Natural killer cell treated with Interleukin-12 subunit alpha and Interleukin-12 subunit beta and Interleukin-15 and Interleukin-18, amount 100 ng/mL, for 72 hours (primary cell): ENCODE results near the gene PTPN1. TPM values are rescaled to one million over a fixed set of nuclear protein-coding genes. Genes with fewer than 3 reads are reported as not detected.

ENCODE experiments used
- ATAC-seq, 2 donors: fragments of 150-1000 bp; cut with Tn5 transposase in 1 of 2; sonication (Bioruptor Pico), chemical (Tn5 transposase) in 1 of 2; 2 replicates each; pipeline ENCODE4 v1.10.0; 2021
- DNase-seq: peaks from one replicate; pipeline ENCODE4 v3.0.0; 2022; ENCODE audit warnings: low spot score
- H3K27ac Mint-ChIP-seq, 2 donors: 1 replicate in 1 of 2; 2 replicates in 1 of 2; pipeline ENCODE4 v1.8.0; 2022; ENCODE audit warnings: mixed read lengths in 2 of 2, mild to moderate bottlenecking in 1 of 2, moderate library complexity in 1 of 2
- H3K27me3 Mint-ChIP-seq, 2 donors: 1 replicate in 1 of 2; 2 replicates in 1 of 2; pipeline ENCODE4 v1.8.0; 2022; ENCODE audit warnings: mixed read lengths in 2 of 2
- H3K36me3 Mint-ChIP-seq: one replicate; pipeline ENCODE4 v1.8.0; 2022; ENCODE audit warnings: mixed read lengths
- H3K4me1 Mint-ChIP-seq, 2 donors: 1 replicate in 1 of 2; 2 replicates in 1 of 2; pipeline ENCODE4 v1.8.0; 2022; ENCODE audit warnings: low read depth in 2 of 2, mixed read lengths in 2 of 2, mild to moderate bottlenecking in 1 of 2
- H3K4me3 Mint-ChIP-seq: one replicate; pipeline ENCODE4 v1.8.0; 2022; ENCODE audit warnings: mixed read lengths
- H3K9me3 Mint-ChIP-seq: 2 replicates; pipeline ENCODE4 v1.8.0; 2022; ENCODE audit warnings: mixed read lengths
- total RNA-seq, 2 donors: library from RNA; stranded (reverse); gene quantifications; one replicate each; pipeline ENCODE4 v1.2.3, GENCODE V29; 2022

Gene PTPN1
- total RNA-seq, 2 donors from 2014 or later: 74.3 to 105 TPM

GRCh38 chr20:50587291-50587961 is 77.2 kb downstream of the PTPN1 start:
- Mint-ChIP-seq H3K9me3 (no peaks in the 10 kb centered on the region), H3K4me1 (peaks cover 0 to 9% of the 10 kb centered on the region in 2 donors), H3K27ac (no peak overlapping the region), H3K36me3 (peaks cover 6% of the 10 kb centered on the region), H3K4me3 (no peak overlapping the region), H3K27me3 (no peaks in the 10 kb centered on the region)
- ATAC-seq: no peak
- no peak for DNase-seq

- Mint-ChIP-seq H3K4me1 (peaks cover 0 to 9% of the 10 kb centered on the region in 2 donors), H3K4me3 (no peak overlapping the region), H3K36me3 (peaks cover 5% of the 10 kb centered on the region), H3K27me3 (no peaks in the 10 kb centered on the region), H3K9me3 (no peaks in the 10 kb centered on the region), H3K27ac (no peak overlapping the region)
- DNase-seq (no peak), ATAC-seq (peak in 1 of 2 donors; percentile 66)
Observed at GRCh38 chr20:50588034-50588736, 78.0 kb downstream of the PTPN1 start.

GRCh38 chr20:50589548-50590347 is 79.6 kb downstream of the PTPN1 start:
- Mint-ChIP-seq H3K9me3 (no peaks in the 10 kb centered on the region), H3K27ac (no peak overlapping the region)

GRCh38 chr20:50590348-50590664 is 80.1 kb downstream of the PTPN1 start:
- no peak for DNase-seq
- Mint-ChIP-seq H3K9me3 (no peaks in the 10 kb centered on the region), H3K27me3 (no peaks in the 10 kb centered on the region), H3K27ac (no peak overlapping the region), H3K4me3 (no peak overlapping the region), H3K4me1 (peaks cover 0 to 4% of the 10 kb centered on the region in 2 donors), H3K36me3 (no peaks in the 10 kb centered on the region)
- ATAC-seq: no peak

More at GRCh38 chr20:50589548-50590347, 79.6 kb downstream of the PTPN1 start:
- Mint-ChIP-seq H3K27me3 (no peaks in the 10 kb centered on the region), H3K4me1 (peaks cover 0 to 4% of the 10 kb centered on the region in 2 donors), H3K36me3 (no peaks in the 10 kb centered on the region), H3K4me3 (no peak overlapping the region)
- no peak for ATAC-seq
- DNase-seq: no peak

- H3K9me3 Mint-ChIP-seq: no peaks in the 10 kb centered on the region
- no peaks in the 10 kb centered on the region for H3K27me3 Mint-ChIP-seq
- H3K27ac Mint-ChIP-seq: no peak overlapping the region
- no peak for DNase-seq
- H3K36me3 Mint-ChIP-seq: no peaks in the 10 kb centered on the region
- ATAC-seq: no peak
- H3K4me1 Mint-ChIP-seq: peaks cover 0 to 4% of the 10 kb centered on the region in 2 donors
- no peak overlapping the region for H3K4me3 Mint-ChIP-seq
Observed at GRCh38 chr20:50591233-50591852, 81.2 kb downstream of the PTPN1 start.

GRCh38 chr20:50592282-50593004 is 82.3 kb downstream of the PTPN1 start:
- H3K4me3 Mint-ChIP-seq: no peak overlapping the region
- H3K36me3 Mint-ChIP-seq: no peaks in the 10 kb centered on the region
- H3K27me3 Mint-ChIP-seq: no peaks in the 10 kb centered on the region
- DNase-seq (no peak), ATAC-seq (no peak)
- H3K4me1 Mint-ChIP-seq: peaks cover 0 to 4% of the 10 kb centered on the region in 2 donors
- H3K27ac Mint-ChIP-seq: no peak overlapping the region
- no peaks in the 10 kb centered on the region for H3K9me3 Mint-ChIP-seq

- no peak overlapping the region for H3K4me3 Mint-ChIP-seq
- ATAC-seq (no peak), DNase-seq (no peak)
- no peaks in the 10 kb centered on the region for H3K36me3 Mint-ChIP-seq
- no peak overlapping the region for H3K27ac Mint-ChIP-seq
- H3K9me3 Mint-ChIP-seq: no peaks in the 10 kb centered on the region
- no peaks in the 10 kb centered on the region for H3K27me3 Mint-ChIP-seq
- H3K4me1 Mint-ChIP-seq: peaks cover 0 to 4% of the 10 kb centered on the region in 2 donors
Observed at GRCh38 chr20:50593005-50593335, 82.8 kb downstream of the PTPN1 start.

GRCh38 chr20:50594231-50594590 is 84.0 kb downstream of the PTPN1 start:
- Mint-ChIP-seq H3K9me3 (no peaks in the 10 kb centered on the region), H3K4me1 (no peaks in the 10 kb centered on the region), H3K36me3 (no peaks in the 10 kb centered on the region), H3K4me3 (no peak overlapping the region), H3K27ac (no peak overlapping the region), H3K27me3 (no peaks in the 10 kb centered on the region)
- no peak for ATAC-seq
- DNase-seq: no peak

- Mint-ChIP-seq H3K9me3 (no peaks in the 10 kb centered on the region), H3K27ac (no peak overlapping the region), H3K4me1 (no peaks in the 10 kb centered on the region), H3K27me3 (no peaks in the 10 kb centered on the region), H3K36me3 (no peaks in the 10 kb centered on the region), H3K4me3 (no peak overlapping the region)
- DNase-seq: no peak
- ATAC-seq: peak in 1 of 2 donors; percentile 18
Observed at GRCh38 chr20:50594591-50595432, 84.6 kb downstream of the PTPN1 start.

GRCh38 chr20:50595433-50595895 is 85.3 kb downstream of the PTPN1 start:
- H3K36me3 Mint-ChIP-seq: no peaks in the 10 kb centered on the region

GRCh38 chr20:50595988-50596693 is 86.0 kb downstream of the PTPN1 start:
- ATAC-seq (peak in 1 of 2 donors; percentile 17), DNase-seq (no peak)
- H3K9me3 Mint-ChIP-seq: no peaks in the 10 kb centered on the region
- peaks cover 3 to 8% of the 10 kb centered on the region in 2 donors for H3K27me3 Mint-ChIP-seq
- H3K27ac Mint-ChIP-seq: no peak overlapping the region
- H3K4me3 Mint-ChIP-seq: no peak overlapping the region
- H3K36me3 Mint-ChIP-seq: no peaks in the 10 kb centered on the region
- H3K4me1 Mint-ChIP-seq: no peaks in the 10 kb centered on the region

More at GRCh38 chr20:50595433-50595895, 85.3 kb downstream of the PTPN1 start:
- Mint-ChIP-seq H3K9me3 (no peaks in the 10 kb centered on the region), H3K4me3 (no peak overlapping the region), H3K27ac (no peak overlapping the region), H3K4me1 (no peaks in the 10 kb centered on the region), H3K27me3 (peaks cover 0 to 4% of the 10 kb centered on the region in 2 donors)
- DNase-seq (no peak), ATAC-seq (no peak)

- no peak for ATAC-seq
- Mint-ChIP-seq H3K9me3 (no peaks in the 10 kb centered on the region), H3K4me1 (no peaks in the 10 kb centered on the region), H3K4me3 (no peak overlapping the region), H3K27me3 (peaks cover 3 to 8% of the 10 kb centered on the region in 2 donors), H3K27ac (no peak overlapping the region), H3K36me3 (no peaks in the 10 kb centered on the region)
- no peak for DNase-seq
Observed at GRCh38 chr20:50596694-50597021, 86.5 kb downstream of the PTPN1 start.
